Hepatocyte (in vitro differentiated cells): ENCODE data around the gene MOB3C.

Source experiments
- CTCF ChIP-seq: fragments of 200-600 bp; sonication (generic); IDR thresholded peaks from 2 replicates; pipeline ENCODE4 v1.5.1; 2016; ENCODE audit warnings: antibody characterized with exemption, mild to moderate bottlenecking; ENCODE audit not compliant: poor library complexity
- EZH2 ChIP-seq: fragments of 200-600 bp; sonication (generic); IDR thresholded peaks from 2 replicates; pipeline ENCODE4 v1.6.1; 2016; ENCODE audit warnings: antibody characterized with exemption, mild to moderate bottlenecking, borderline replicate concordance
- EZH2phosphoT487 ChIP-seq: fragments of 200-600 bp; sonication (generic); IDR thresholded peaks from one replicate; pipeline ENCODE4 v1.6.1; 2018; ENCODE audit warnings: antibody characterized with exemption, mild to moderate bottlenecking, low read depth, moderate library complexity; ENCODE audit not compliant: unreplicated experiment, severe bottlenecking

- TF ChIP-seq CTCF (no peak), EZH2 (no peak), EZH2phosphoT487 (no peak)
Measured at GRCh38 chr1:46642115-46642680, 25.6 kb upstream of the MOB3C start.
